ENCODE data around the gene IL12RB2.
A peak's percentile ranks its signal among the peaks of the same experiment; 100 is the strongest.
"Not testable (repeated sequence)": the region's sequence is repeated elsewhere in the genome, so short reads cannot be mapped to it uniquely, and the experiment has no call there.

Gene IL12RB2

DNA sequence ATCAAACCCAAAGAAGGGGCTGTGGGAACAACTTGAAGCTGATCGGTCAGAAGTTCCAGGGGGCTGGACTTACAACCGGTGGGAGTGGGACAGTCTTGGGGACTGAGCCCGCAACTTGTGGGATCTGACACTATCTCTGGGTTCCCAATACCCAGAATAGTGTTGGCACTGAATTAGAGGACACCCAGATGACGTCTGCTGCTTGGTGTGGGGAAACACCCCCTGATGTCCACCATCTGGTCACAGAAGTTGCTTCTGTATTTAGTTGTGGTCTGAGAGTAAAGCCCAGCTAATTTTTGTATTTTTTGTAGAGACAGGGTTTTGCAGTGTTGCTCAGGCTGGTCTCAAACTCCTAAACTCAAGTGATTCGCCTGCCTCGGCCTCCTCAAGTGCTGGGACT lies 93.8 kb downstream of the IL12RB2 start:
- no peak for DNase-seq

DNA sequence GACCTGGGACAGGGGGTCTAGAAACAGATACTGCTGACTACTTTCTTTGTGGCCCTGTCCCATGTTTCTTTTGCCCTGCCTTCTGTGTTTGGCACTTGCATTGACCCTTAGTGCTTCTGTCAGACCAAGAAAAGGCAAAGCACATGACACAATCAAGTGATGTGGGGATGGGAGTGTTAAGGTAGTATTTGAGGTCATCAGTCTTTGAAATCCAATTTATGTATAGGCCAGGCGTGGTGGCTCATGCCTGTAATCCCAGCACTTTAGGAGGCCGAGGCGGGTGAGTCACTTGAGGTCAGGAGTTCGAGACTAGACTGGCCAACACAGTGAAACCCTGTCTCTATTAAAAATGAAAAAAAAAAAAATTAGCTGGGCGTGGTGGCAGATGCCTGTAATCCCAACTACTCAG lies 96.5 kb downstream of the IL12RB2 start:
- DNase-seq: no peak

DNA sequence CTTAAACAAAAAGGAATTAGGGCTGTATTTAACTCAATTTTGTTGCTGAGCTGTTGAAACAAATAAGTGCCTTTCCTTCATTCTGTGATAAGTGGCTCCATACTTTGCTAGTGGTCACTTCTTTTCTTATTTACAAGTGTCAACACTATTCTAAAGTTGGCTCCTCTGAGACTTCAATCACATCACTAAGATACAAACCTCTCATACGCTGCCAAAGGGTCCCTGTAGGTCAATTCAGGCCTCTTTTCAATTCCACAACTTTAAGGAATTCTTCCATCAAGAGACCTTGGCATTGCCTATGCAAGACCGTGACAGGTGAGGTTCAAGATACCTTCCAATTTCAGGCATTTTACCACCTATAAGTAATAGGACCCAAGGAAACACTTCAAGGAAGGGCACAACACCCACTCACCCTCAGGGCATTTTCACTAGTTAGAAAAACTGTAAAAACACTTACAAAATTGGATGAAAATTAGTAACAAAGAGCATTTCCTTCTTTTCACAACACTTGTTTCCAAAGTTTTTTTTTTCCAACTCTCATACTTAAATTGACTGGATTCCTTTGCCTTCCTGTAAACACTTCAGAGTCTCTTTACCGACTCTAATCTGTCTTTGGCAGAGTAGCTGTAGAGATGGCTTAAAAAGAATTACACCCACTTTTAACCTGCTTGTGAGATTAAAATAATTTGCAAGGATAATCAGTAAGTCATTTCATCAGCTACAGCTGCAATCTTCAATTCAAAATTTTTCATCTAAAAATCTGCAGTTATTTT lies 98.0 kb downstream of the IL12RB2 start:
- DNase-seq: no peak

DNA sequence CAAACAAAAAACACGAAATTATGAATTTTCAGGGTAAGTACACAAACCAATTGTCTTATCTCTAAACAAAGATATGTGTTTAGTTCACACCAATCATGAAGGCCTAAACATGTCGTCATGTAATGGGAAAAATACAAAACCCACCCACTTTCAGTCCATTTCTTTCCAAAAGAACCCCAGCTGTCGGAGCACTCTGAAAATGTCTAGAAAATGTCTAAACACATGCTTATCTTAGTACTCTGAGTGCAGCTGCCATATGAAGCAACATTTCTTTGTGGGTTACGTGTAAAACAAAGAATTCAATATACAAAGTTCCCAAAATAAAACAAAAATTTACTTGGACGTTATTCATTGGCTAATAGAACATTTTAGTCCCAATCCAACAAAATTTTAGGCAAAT lies 99.8 kb downstream of the IL12RB2 start:
- DNase-seq: no peak

DNA sequence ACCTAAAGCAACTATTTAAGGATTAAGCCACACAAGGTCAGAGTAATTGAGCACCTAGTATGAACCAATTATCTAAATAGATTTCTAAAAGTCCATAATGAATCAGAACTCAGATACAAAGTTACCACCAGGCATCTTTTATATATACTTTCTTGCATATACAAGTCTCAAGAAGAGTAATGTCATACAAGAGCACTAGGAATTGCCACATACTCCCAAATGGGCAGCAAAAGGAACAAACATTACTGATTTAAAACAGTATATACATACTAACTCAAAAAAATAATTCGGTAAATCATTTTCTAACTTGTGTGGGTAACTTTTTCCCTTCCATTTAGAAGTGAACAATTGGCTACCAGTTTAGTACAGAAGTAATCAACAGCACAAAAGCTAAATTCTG lies 100.5 kb downstream of the IL12RB2 start:
- DNase-seq: no peak

DNA sequence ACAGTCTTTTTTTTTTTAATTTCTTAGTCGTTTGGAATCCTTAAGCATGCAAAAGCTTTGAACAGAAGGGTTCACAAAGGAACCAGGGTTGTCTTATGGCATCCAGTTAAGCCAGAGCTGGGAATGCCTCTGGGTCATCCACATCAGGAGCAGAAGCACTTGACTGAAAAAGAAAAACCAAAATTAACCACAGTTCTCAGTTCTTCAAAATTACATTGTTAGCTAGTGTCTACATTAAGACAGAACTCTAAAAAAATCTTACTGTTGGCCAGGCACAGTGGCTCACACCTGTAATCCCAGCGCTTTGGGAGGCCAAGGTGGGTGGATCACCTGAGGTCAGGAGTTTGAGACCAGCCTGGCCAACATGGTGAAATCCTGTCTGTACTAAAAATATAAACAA lies 105.4 kb downstream of the IL12RB2 start:
- DNase-seq: not testable (repeated sequence)

DNA sequence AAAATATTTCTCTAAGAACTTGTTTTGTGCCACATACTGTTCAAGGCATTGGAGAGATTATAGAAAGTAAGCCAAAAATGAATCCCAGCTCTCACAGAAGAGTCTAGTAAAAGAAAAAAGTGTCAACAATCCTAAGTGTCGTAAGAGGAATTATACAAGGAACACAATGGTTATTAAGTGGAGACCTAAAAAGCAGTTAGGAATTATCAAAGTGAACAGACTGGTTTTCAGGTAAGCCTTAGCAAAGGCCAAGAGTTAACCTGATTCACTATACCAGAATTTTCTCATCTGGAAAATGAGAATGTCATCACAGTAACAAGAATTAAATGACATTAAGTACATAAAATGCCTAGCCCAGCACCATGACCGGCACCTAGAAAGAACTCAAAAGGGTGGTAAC lies 106.9 kb downstream of the IL12RB2 start:
- no peak for DNase-seq

DNA sequence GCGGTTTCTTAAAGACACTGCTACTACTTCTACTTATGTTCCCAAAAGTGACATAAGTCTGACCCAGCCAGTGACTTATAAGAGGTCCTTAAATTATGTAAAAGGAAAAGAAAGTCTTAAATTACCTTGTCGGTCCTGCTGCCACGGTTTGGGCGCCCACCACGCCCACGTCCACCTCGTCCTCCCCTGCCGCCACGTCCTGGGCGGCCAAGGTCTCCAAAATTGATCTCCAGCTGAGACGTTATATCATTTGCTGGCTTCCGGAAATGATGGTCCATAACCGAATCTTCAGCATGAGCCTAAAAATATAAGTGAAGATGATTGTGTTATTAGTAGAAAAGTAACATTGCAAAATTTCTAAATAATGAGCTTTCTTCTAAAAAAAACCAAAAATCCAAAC lies 107.4 kb downstream of the IL12RB2 start:
- DNase-seq: no peak

DNA sequence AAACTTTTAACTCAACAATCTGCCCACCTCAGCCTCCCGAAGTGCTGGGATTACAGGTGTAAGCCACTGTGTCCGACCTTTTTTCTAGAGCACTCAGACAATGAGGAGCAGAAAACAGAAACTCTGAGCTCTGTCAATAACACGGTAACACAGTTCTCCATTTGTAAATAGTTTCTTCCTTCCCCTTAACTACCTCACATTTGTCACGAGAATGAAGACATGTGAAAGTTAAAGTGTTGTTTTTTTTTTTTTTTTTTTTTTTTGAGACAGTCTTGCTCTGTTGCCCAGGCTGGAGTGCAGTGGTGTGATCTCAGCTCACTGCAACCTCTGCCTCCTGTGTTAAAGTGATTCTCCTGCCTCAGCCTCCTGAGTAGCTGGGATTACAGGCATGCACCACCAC lies 110.1 kb downstream of the IL12RB2 start:
- DNase-seq: not testable (repeated sequence)

DNA sequence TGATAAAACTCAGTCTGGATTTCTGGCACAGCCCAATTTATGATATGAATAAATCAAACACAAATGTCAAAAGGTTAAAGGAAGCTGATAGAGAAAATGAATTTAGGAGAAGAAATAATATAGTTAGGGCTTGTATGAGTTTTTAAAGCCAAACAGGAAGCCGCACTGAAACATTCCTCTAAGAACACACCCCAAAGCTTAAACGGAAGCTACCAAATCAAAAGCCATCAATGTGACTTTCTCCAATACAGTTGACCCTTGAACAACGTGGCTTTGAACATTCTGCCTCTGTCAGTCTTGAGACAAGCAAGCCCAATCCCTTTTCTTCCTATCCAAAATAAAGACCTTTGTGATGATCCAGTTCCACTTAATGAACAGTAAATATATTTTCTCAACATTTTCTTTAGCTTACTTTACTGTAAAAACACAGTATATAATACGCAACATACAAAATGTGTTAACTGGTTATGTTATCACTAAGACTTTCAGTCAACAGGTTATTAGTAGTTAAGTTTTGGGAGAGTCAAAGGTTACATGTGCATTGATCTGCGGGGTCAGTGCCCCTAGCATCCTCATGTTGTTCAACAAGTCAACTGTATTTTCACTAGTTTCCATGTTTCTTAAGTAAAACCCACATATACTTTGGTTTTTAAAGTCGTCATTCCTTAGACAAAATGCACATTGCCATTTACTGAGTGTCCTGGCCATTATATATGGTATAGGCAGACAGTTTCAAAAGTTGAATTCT lies 111.3 kb downstream of the IL12RB2 start:
- DNase-seq: no peak

DNA sequence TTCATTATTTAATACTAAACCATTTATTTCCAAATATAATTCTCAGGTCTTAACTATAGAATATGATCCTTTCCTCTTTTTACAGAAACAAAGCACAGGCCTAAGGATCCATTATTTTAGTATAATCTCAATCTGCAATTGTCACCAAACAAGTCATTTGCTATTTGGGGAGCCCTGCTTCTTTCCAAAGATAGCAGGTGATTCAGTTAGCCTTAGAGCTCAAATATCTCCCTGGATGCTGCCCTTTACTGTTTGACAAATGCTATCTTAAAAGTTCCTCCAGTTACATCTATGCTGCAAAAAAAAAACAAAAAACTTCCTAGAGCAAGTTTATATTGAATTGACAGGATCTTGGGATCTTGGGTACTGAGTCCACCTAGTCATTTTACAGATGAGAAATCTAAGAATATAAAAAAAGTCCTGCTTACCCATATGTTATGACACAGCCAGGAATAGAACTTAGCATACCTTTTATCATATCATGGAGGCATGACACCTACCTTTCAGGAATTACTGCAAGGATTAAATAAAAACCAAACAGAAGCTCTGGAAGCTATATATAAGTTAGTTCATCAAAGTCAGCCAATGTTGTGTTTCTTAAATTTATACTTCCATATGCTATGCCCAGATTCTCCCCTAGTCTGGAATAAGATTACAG lies 113.3 kb downstream of the IL12RB2 start:
- DNase-seq: no peak

DNA sequence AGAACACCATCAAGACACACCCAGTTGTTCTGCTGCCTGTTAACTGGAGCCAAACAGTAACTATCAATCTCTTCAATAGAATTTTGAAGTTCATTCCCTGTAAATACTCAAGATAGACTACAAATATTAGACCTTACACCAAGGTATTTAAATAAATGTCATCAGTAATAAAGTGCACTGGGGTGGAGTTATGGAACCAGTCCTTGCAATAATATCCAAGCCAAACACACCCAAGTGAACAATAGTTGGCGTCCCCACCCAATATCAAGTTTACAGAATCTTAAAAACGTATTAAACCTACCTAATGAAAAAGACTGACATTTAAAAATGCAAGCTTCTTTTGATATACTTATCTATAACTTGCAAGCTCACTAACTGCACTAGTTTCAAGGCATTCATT lies 119.8 kb downstream of the IL12RB2 start:
- no peak for DNase-seq

DNA sequence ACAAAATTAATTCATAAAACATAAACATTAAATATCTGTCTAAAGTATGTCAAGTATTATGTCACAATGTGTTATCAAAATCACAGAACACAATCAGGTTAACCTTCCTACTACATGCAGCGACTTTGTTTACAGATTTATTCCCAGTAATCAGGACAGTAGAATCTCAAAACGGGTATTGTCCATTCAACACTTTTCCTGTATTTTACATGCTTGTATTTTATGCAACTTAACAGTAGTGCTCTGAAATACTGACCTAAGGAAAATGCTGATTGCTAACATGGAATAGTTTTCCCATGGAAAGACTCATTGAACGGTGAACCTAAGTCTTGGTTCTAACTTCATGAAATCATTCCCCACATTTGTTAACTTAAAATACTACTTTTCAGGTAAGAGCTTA lies 120.3 kb downstream of the IL12RB2 start:
- no peak for DNase-seq

DNA sequence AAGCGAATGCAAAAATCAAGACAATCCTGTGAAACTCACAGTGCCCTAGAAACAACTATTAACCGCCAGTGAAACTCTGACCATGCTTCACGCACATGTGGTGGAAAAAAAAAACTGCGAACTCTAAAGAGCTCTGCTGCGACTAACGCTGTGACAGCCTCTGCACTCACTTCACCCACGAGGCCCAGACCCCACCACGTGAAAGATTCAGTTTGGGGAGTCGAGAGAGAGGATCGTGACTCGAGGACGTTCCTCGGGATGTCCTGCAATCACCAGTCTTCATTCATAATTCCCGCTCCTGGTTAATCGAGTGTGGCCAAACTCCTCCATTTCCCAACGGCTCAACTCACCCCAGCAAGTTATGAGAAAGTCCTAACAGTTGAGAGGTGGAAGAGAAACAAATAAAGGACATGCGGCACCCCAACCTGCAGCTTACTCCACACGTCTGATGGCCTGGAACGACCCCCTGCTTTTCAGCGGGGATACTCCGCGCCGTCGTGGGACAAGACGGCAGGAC lies 121.4 kb downstream of the IL12RB2 start:
- peak; percentile 49 for DNase-seq

DNA sequence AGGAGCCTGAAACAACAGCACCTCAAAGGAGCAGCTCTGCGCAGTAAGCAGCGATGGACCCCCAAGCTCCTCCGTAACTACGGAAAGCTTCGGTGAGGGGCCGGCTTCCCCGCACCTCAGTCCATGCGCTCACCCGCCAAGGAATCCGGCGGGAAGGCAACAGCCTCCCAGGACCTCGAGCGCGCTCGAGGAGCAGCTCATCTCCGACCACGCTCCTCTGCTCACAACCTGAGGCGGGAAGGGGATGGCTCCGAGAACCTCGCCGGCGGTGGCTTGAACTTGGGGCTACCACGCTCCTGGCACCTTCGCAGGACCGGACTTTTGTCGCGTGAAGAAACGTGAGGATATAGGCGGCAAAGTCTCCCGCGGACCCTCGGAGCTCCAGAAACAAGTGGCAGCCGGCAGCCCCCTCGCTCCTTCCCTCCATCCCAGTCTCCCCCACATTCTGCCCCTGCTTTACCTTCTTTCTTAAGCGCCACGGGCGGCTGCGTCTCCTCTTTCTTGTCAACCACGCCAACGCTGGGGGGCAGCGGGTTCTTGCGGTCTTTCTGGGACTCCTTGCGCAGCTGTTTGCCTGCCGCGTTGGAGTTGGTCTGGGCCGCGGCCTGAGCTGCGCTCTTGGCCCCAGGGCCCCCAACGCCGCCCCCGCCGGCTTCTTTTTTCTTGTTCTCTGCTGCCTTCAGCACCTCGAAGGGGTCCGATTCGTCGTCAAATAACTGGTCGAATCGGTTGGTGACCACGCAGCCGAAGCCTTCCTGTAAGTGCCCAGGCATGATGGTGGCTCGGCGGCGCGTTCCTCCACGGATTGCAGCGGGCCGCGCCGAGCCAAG lies 122.1 kb downstream of the IL12RB2 start:
- peak; percentile 23 for DNase-seq

DNA sequence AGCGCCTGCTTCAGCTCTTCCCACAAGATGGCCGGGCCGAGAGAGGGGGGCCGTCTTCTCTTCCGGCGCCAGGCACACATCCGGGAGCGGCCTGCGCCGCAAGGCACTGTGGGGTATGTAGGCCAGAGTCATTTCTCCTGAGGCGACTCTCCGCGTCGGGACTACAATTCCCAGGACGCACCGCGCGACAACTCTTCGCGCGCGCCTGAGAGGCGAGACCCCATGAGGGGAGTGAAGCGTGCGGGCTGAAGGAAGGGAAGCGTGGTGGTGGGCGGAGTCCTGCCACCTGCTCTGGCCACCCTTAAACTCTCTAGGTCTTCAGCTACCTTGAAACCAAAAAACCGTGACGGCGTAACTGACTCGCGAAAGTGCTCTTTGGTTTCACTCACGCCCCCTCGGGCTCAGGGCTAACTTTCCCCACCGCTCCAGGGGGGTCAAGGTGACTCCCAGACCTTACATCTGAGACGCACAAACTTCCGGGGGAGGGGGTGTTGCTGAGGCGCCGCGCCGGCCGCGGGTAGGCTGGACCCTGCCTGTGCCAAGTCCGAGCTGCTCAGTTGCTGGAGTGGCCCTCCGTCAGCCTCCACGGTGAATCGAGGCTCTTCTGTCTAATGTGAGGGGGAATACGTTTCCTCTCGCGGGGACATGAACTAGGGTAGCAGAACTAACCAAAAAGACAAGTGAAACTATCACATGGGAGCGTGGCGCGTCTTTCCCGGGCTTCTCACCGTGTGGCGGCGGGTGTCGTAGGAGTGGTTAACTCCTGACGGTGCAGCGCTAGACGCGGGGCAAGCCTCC lies 122.9 kb downstream of the IL12RB2 start, which contains the start of gene SERBP1:
SERBP1 (minus strand) TSS at position 45 of the 798 bp plus-strand sequence. CDS start 102 bp downstream, outside the sequence.
- DNase-seq: peak; percentile 89

DNA sequence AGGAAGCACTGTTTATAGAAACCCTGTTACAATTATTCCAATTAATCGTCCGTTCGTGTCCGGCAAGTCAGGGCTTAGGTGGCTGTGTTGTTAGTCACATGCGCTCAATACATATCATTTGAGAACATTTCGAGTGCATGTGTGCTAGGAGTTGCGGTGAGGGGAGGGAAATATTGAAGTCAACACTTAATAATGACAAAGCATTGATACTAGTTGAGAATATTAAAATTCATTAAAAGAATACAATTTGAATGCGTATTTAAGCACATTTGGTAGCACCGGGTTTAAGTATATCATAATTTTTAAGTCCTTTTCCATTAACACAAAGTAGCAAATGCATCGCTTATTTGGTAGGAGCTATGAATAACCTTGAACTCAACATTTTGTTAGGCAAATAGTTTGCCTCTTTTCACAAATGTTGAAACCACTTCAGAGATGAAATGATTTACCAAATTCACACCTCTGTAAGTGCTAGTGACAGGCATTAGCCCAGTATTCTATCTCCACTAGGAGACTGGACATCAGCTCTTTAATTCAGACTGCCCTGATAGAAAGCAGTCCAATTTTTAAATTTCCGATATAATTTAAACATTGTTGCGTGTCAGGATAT lies 123.6 kb downstream of the IL12RB2 start:
- DNase-seq: no peak

DNA sequence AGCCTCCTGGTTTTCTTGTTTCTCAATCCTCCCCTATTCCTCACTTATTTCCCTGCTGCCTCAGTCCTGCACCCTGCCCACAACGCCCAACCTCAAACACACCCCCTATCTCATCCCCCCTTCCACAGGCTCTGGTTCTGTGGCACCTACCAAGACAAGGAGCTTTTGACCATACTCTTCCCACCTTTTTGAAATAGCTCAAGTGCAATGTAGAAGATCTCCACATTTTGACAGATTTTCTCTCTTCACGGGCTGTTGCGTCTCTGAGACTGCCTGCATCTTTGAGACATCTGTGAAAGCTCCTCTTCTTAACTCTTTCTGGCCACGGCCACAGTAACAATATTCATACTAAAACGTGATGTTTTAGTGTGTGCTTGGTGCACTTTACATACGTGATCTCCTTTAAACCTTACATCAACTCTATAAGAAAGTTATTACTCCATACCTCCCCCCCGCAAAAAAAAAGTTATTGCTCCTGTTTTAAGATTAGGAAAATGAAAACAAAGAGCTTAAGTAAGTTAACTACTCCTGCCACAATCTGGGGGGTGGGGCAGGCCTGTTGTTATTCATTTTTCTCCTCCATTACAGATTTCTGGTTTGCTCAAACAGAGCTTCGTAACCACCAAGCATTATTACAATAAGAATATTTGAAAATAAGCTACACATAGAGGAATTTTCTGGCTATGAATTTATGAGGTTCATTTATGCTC lies 124.4 kb downstream of the IL12RB2 start:
- DNase-seq: no peak

DNA sequence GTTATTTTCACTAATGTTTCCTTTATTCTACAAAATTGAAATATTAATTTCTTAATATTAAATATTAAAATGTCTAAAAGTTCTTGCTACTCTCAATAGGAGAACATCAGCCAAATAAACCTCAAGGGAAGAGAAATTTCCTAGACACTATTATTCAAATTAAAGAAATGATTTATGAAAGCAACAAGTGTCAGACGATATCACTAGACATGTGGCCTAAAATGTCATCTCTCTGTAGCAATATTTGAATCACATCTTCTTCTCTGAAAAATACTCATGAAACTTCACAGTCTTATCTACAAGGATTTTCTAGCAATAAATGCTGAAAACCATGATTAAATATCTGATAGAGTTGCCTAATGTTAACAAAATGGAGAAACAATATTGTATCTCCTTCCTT lies 125.1 kb downstream of the IL12RB2 start:
- no peak for DNase-seq

DNA sequence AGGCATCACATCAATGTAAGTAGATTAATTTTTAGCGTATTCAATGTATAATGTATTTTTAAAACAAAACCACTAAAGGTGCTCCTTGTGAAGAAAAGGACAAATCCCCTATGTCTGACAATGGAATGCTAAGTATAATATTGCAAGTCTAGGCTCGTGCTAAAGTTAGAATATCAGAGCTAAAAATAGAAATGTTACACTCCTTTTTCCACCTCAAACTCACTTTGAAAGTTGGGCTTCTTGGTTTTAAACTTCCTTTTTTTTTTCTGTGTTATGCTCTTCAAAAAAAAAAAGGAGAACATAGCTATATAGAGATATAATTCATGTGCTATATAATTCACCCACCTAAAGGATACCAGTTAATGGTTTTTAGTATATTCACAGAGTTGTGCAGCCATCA lies 126.2 kb downstream of the IL12RB2 start:
- DNase-seq: no peak

DNA sequence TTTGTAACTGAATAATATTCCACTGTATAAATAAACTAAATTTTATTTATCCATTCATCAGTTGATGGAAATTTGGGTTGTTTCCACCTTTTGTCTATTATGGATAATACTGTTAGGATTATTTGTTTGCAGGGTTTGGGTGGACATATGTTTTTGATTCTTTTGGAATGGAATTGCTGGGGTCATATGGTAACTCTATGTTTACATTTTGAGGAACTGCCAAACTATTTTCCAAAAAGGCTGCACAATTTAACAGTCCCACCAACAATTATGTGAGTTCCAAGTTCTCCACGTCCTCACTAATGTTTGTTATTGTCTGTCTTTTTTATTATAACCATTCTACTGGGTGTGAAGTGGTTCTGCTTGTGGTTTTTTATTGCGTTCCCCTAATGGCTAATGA lies 126.8 kb downstream of the IL12RB2 start:
- no peak for DNase-seq

Data from activated T-cell treated with anti-CD3 and anti-CD28 coated beads for 4 hours (primary cell).